C4-2B (cell line): Measurements from ENCODE around the gene CLIC4.
"Not testable (repeated sequence)": the region's sequence is repeated elsewhere in the genome, so short reads cannot be mapped to it uniquely, and the experiment has no call there.

Experiments
- H3K27ac ChIP-seq: fragments of 450-650 bp; 2 replicates; pipeline ENCODE4 v1.5.1; 2017
- CTCF ChIP-seq: fragments of 450-650 bp; conservative IDR thresholded peaks from 2 replicates; pipeline ENCODE4 v1.5.1; 2017; ENCODE audit warnings: mild to moderate bottlenecking
- ZFX ChIP-seq: fragments of 450-650 bp; IDR thresholded peaks from 2 replicates; pipeline ENCODE4 v1.6.1; 2017

CLIC4 gene

DNA sequence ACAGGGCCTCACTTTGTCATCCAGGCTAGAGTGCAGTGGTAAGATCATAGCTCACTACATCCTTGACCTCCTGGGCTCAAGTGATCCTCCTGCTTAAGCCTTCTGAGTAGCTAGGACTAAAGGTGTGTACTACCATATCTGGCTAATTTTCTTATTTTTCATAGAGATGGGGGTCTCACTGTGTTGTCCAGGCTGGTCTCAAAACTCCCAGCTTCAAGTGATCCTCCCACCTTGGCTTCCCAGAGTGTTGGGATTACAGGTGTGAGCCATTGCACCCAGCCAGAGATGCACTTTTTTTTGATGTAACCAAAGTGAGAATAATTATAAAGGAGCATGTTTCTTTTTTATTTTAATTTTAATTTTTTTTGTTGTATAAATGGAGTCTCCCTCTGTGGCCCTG, 28.4 kb downstream of the CLIC4 start:
- TF ChIP-seq ZFX = no peak
- TF ChIP-seq CTCF = no peak
- no peak overlapping the region for H3K27ac ChIP-seq

- no peak overlapping the region for H3K27ac ChIP-seq
- TF ChIP-seq ZFX = no peak
- TF ChIP-seq CTCF = no peak
These were observed 30.1 kb downstream of the CLIC4 start for GRCh38 chr1:24775348-24775747.

DNA sequence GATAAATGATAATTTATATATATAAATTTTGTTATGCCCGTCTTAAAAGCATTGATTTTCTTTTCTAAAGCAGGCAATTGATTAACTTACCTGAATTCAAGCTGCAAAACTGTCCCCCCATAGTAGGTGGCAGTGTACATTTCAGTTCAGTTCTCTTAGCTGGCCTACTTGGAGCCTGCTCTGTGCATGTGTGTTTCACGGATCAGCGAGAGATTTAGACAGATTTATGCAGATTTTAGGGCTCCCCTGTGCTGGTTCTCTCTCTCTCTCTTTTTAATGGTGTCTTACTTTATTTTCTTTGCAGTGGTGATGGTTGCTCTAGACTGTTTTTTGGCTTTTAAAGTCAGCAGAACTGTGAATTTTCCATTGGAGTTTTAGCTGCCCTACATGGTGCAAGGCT, 30.7 kb downstream of the CLIC4 start:
- TF ChIP-seq ZFX = no peak
- no peak for TF ChIP-seq CTCF
- no peak overlapping the region for H3K27ac ChIP-seq

DNA sequence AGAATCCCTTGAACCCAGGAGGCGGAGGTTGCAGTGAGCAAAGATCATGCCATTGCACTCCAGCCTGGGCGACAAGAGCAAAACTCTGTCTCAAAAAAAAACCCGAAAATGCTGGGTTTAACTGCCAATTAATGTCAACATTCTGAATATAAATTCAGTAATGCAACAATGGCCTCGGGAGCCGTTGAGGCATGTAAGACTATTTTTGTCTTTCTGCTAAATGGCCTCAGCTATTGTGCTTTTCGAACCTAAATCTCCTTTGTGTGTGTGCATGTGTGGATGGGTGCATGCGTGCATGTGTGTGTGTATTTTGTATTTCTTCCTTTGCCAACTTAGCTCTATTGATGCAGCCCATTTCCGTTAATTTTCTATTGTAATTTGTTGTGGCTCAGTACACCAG, 31.6 kb downstream of the CLIC4 start:
- H3K27ac ChIP-seq = no peak overlapping the region
- TF ChIP-seq CTCF (no peak), ZFX (no peak)

- TF ChIP-seq ZFX = no peak
- TF ChIP-seq CTCF = no peak
- no peak overlapping the region for H3K27ac ChIP-seq
These were observed 32.9 kb downstream of the CLIC4 start for GRCh38 chr1:24778141-24778540.

GRCh38 chr1:24779199-24779598, 34.0 kb downstream of the CLIC4 start:
- not testable (repeated sequence) for H3K27ac ChIP-seq

GRCh38 chr1:24779689-24780464, 34.6 kb downstream of the CLIC4 start:
- no peak for TF ChIP-seq CTCF
- TF ChIP-seq ZFX = no peak
- H3K27ac ChIP-seq = no peak overlapping the region

DNA sequence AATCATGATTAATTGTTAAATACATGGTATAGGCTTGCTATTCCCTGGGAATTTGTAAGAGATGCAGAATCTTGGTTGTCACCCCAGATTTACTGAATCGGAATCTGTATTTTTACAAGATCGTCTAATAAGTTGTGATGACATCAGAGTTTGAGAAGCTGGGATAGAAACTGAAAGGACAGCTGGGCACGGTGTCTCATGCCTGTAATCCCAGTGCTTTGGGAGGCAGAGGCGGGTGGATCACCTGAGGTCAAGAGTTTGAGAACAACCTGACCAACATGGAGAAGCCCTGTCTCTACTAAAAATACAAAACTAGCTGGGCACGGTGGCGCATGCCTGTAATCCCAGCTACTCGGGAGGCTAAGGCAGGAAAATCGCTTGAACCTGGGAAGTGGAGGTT, 35.4 kb downstream of the CLIC4 start:
- not testable (repeated sequence) for H3K27ac ChIP-seq
